ENCODE measurements around the gene ODAD2.
"Not testable (repeated sequence)": the region's sequence is repeated elsewhere in the genome, so short reads cannot be mapped to it uniquely, and the experiment has no call there.

ODAD2 gene

GRCh38 chr10:27912231-27912630 lies 86.6 kb downstream of the ODAD2 start:
- TF ChIP-seq, protein P1, sequence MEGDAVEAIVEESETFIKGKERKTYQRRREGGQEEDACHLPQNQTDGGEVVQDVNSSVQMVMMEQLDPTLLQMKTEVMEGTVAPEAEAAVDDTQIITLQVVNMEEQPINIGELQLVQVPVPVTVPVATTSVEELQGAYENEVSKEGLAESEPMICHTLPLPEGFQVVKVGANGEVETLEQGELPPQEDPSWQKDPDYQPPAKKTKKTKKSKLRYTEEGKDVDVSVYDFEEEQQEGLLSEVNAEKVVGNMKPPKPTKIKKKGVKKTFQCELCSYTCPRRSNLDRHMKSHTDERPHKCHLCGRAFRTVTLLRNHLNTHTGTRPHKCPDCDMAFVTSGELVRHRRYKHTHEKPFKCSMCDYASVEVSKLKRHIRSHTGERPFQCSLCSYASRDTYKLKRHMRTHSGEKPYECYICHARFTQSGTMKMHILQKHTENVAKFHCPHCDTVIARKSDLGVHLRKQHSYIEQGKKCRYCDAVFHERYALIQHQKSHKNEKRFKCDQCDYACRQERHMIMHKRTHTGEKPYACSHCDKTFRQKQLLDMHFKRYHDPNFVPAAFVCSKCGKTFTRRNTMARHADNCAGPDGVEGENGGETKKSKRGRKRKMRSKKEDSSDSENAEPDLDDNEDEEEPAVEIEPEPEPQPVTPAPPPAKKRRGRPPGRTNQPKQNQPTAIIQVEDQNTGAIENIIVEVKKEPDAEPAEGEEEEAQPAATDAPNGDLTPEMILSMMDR (IDR thresholded peaks at IDR 0.05; ENCODE audit: insufficient read depth, low read length, poor library complexity, severe bottlenecking) = no peak
- no peak overlapping the region for H3K4me3 ChIP-seq (replicated peaks; ENCODE audit: low read depth, low read length)
- H3K36me3 ChIP-seq (ENCODE audit: control insufficient read depth, insufficient read depth, low read length) = no peaks in the 10 kb centered on the region
- no peak for DNase-seq (ENCODE audit: extremely low read depth, insufficient read length)
- H3K27me3 ChIP-seq (replicated peaks; ENCODE audit: control insufficient read depth, insufficient read depth, low read length) = no peaks in the 10 kb centered on the region

DNA sequence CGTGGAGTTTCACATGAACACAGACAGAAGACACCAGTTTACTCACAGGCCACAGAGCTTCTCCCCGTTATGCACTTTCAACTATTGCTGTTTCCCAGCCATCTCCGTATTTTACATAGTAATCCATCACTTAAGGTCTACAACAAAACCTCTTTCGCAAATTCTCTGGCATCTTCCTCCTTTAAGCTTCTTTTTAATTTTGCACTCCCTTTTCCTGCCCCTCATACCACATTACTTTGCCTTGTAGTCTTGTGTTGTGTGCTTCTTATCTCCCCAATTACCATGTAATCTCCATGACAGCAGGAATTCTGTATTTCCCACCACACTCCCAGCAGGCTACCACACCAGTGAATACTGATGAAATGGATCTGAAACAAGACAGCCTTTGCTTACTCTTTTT lies 87.3 kb downstream of the ODAD2 start:
- TF ChIP-seq, protein P1 (IDR thresholded peaks at IDR 0.05; ENCODE audit: insufficient read depth, low read length, poor library complexity, severe bottlenecking) = no peak
- Histone ChIP-seq H3K4me3 (replicated peaks; ENCODE audit: low read depth, low read length) (no peak overlapping the region), H3K27me3 (replicated peaks; ENCODE audit: control insufficient read depth, insufficient read depth, low read length) (no peaks in the 10 kb centered on the region), H3K36me3 (ENCODE audit: control insufficient read depth, insufficient read depth, low read length) (no peaks in the 10 kb centered on the region)
- DNase-seq (ENCODE audit: extremely low read depth, insufficient read length) = no peak

- TF ChIP-seq, protein P1 (IDR thresholded peaks at IDR 0.05; ENCODE audit: insufficient read depth, low read length, poor library complexity, severe bottlenecking) = no peak
- no peaks in the 10 kb centered on the region for H3K27me3 ChIP-seq (replicated peaks; ENCODE audit: control insufficient read depth, insufficient read depth, low read length)
- H3K4me3 ChIP-seq (replicated peaks; ENCODE audit: low read depth, low read length) = no peak overlapping the region
- no peaks in the 10 kb centered on the region for H3K36me3 ChIP-seq (ENCODE audit: control insufficient read depth, insufficient read depth, low read length)
- no peak for DNase-seq (ENCODE audit: extremely low read depth, insufficient read length)
These were observed 87.9 kb downstream of the ODAD2 start for GRCh38 chr10:27911011-27911410.

DNA sequence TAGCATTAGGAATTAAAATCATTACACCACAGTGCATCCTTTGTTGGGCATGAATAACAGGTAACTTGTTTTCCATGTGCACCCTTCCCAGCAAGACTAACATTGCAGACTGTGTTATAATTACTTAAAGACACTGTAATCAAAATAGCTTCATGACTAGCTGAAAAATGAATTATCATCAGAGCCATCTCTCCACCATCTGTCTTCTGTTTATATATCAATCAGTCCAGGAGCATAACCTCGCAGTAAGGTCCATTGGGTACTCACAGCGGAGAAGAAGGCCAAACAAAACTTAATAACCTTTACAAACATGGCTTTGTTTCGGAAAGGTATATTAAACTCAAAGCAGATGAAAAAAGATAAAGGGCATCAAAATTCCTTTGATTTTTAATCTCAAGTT lies 90.6 kb downstream of the ODAD2 start:
- DNase-seq (ENCODE audit: extremely low read depth, insufficient read length) = no peak
- H3K4me3 ChIP-seq (replicated peaks; ENCODE audit: low read depth, low read length) = no peak overlapping the region
- TF ChIP-seq, protein P1 (IDR thresholded peaks at IDR 0.05; ENCODE audit: insufficient read depth, low read length, poor library complexity, severe bottlenecking) = no peak
- no peaks in the 10 kb centered on the region for H3K27me3 ChIP-seq (replicated peaks; ENCODE audit: control insufficient read depth, insufficient read depth, low read length)
- H3K36me3 ChIP-seq (ENCODE audit: control insufficient read depth, insufficient read depth, low read length) = no peaks in the 10 kb centered on the region

GRCh38 chr10:27899485-27899884 lies 99.4 kb downstream of the ODAD2 start:
- H3K4me3 ChIP-seq (replicated peaks; ENCODE audit: low read depth, low read length) = not testable (repeated sequence)

DNA sequence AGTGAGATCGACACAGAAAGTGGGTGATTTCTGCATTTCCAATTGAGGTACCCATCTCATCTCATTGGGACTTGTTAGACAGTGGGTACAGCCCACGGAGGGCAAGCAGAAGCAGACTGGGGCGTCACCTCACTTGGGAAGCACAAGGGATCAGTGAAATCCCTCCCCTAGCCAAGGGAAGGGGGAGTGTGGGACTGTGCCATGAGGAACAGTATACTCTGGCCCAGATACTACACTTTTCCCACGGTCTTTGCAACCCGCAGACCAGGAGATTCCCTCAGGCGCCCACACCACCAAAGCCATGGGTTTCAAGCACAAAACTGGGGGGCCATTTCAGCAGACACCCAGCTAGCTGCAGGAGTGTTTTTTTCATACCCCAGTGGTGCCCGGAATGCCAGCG lies 99.8 kb downstream of the ODAD2 start:
- DNase-seq (ENCODE audit: extremely low read depth, insufficient read length) = no peak
- no peak overlapping the region for H3K4me3 ChIP-seq (replicated peaks; ENCODE audit: low read depth, low read length)
- TF ChIP-seq, protein P1 (IDR thresholded peaks at IDR 0.05; ENCODE audit: insufficient read depth, low read length, poor library complexity, severe bottlenecking) = no peak
- no peaks in the 10 kb centered on the region for H3K36me3 ChIP-seq (ENCODE audit: control insufficient read depth, insufficient read depth, low read length)
- no peaks in the 10 kb centered on the region for H3K27me3 ChIP-seq (replicated peaks; ENCODE audit: control insufficient read depth, insufficient read depth, low read length)

More at GRCh38 chr10:27899485-27899884, 99.4 kb downstream of the ODAD2 start:
- not testable (repeated sequence) for H3K27me3 ChIP-seq (replicated peaks; ENCODE audit: control insufficient read depth, insufficient read depth, low read length); H3K36me3 ChIP-seq (ENCODE audit: control insufficient read depth, insufficient read depth, low read length); DNase-seq (ENCODE audit: extremely low read depth, insufficient read length)

All from GM06990 (cell line).